ENCODE measurements around the gene PAX6. TPM values are rescaled to one million over a fixed set of nuclear protein-coding genes. Genes with fewer than 3 reads are reported as not detected.

The PAX6 gene
- total RNA-seq (2011; cell fraction: chromatin; rRNA removed; ENCODE audit: low replicate concordance), result 4.4 and 7.3 TPM in 2 replicates
- 2.0 and 3.3 TPM in 2 replicates for total RNA-seq (2011; cell fraction: nucleolus; rRNA removed)
- 3.7 and 4.1 TPM in 2 replicates for total RNA-seq (2011; cell fraction: nucleoplasm; rRNA removed)
- total RNA-seq (2014; rRNA removed) (5.9 and 6.3 TPM in 2 replicates), total RNA-seq (2014; rRNA removed; fragmentation: Illumina TruSeq; extraction: Trizol) (5.3 and 7.1 TPM in 2 replicates), total RNA-seq (2015; rRNA removed; fragmentation: Illumina TruSeq; extraction: Trizol) (4.6 and 4.7 TPM in 2 replicates), total RNA-seq (2021) (5.7 and 5.9 TPM in 2 replicates), polyA plus RNA-seq (2011; rRNA removed) (2.5 and 6.8 TPM in 2 replicates), polyA plus RNA-seq (2014; fragmentation: Illumina TruSeq; extraction: Trizol) (10.9 and 12.3 TPM in 2 replicates), polyA plus RNA-seq (2014; fragmentation: Nextera tagmentation; extraction: Ambion mirVana) (1 to 10 TPM; 1.5 to 2.6 TPM), polyA plus RNA-seq (2014; rRNA removed) (7.2 TPM in 2 replicates), polyA minus RNA-seq (2011; rRNA and poly(A)+ RNA removed) (4.2 and 9.1 TPM in 2 replicates), Bru-seq, nascent RNA (percentile 45 among the genes with signal in this experiment), BruChase-seq, experiment 1, labeled RNA remaining after a 2-hour chase (percentile 48 among the genes with signal in this experiment), BruChase-seq, experiment 2, labeled RNA remaining after a 6-hour chase (percentile 52 among the genes with signal in this experiment)
- polyA plus RNA-seq (2011; cell fraction: cytosol; rRNA removed), result 3.1 and 8.7 TPM in 2 replicates
- polyA plus RNA-seq (2011; cell fraction: nucleus; rRNA removed), result 9.3 and 26.6 TPM in 2 replicates
- polyA plus RNA-seq (2012), result 4.8 and 22.9 TPM in 2 replicates
- 2.3 and 6.0 TPM in 2 replicates for polyA minus RNA-seq (2011; cell fraction: cytosol; rRNA and poly(A)+ RNA removed)
- polyA minus RNA-seq (2011; cell fraction: nucleus; rRNA and poly(A)+ RNA removed), result 3.9 and 17.3 TPM in 2 replicates
- long read RNA-seq, experiment 1, full-length matches to known transcripts, result 3 of 6 reads
- long read RNA-seq, experiment 1, partial matches to known transcripts, result 2 of 6 reads
- long read RNA-seq, experiment 1, other reads (novel, unspliced or antisense), result 1 of 6 reads
- long read RNA-seq, experiment 2, partial matches to known transcripts, result 1 of 2 reads
- long read RNA-seq, experiment 2, other reads (novel, unspliced or antisense), result 1 of 2 reads
- long read RNA-seq, experiment 3, partial matches to known transcripts, result 0 of 1 reads
- long read RNA-seq, experiment 3, other reads (novel, unspliced or antisense), result 0 of 1 reads

DNA sequence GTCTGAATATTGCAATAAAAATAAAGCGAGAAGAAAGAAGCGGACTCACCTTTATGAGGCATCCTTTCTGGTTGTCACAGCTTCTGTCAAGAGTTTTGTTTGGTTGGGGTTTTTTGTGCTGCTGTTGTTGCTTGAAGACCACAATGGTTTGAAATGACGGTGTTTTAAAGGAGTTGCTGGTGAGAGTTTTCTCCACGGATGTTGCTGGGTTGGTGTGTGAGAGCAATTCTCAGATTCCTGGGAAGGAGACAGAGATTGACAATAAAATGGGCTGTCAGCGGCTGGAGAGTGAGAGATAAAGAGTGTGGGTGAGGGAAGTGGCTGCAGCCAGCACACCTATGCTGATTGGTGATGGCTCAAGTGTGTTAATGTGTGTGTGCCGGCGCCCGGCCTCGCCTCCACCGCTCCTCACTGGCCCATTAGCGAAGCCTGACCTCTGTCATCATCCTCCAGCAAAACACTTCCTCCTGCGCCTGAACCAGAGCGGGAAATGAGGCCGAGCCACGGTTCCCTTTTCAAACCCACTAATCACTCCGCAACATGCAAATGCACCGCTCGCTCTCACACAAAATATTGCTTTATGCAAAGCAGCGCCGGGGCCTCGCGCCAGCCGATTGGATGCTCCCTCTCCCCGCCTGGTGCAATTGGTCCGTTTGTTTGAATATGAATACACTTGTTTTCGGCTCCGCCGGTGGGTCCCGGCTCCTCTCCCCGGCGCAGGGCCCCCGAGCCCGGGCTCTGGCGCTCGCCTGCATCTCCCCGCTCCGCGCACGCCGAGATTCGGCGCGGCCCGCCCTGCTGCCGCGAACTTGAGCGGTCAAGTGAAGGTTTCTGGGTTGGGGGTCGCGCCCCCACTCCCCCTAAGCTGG, at the start of gene PAX6:
Gene PAX6, minus strand, starts transcription at position 544 of the 869 bp plus-strand sequence. CDS start 4,911 bp downstream, outside the sequence.
- intact Hi-C loops (cut with micrococcal nuclease) (loop anchor here (5.0 to 10.0 kb wide), 2 partner anchors 169 to 306 kb away; partner anchors contain the start of genes ELP4 and IMMP1L), in situ Hi-C loops (cut with MboI) (no loop called here)
- POLR2A ChIA-PET, result interaction anchor here (0.9 kb wide), 1 partner anchor 48 kb away, joined by 3 read pairs; no protein-coding TSS in a partner anchor
- Histone ChIP-seq H3K79me2 (ENCODE audit: control insufficient read depth, insufficient read depth, low read length) (no peaks in the 10 kb centered on the region), H3K36me3 (ENCODE audit: control insufficient read depth, insufficient read depth, low read length) (no peaks in the 10 kb centered on the region), H3K4me3 (peak within 1 kb of the TSS; percentile 43), H3K4me2 (ENCODE audit: insufficient read depth, low read length) (peak within 1 kb of the TSS; percentile 69), H3K9me3 (replicated peaks; ENCODE audit: control insufficient read depth, insufficient read depth, low read depth, low read length) (no peaks in the 10 kb centered on the region), H3K27ac (ENCODE audit: extremely low read depth, low read depth, low read length) (peak within 1 kb of the TSS; percentile 57; the same call in 2 of the 3 replicates), H3K4me1 (replicated peaks in 1 of 2; ENCODE audit: control insufficient read depth in 2 of 2, insufficient read depth in 2 of 2, low read length in 2 of 2) (peaks cover 4 to 46% of the 10 kb centered on the region in 2 experiments; a peak in 4 of 5 replicates), H3K9ac (ENCODE audit: insufficient read depth in 1 of 2, low read depth in 2 of 2, low read length in 2 of 2) (peak within 1 kb of the TSS; percentile 46 to 87), H3K27me3 (ENCODE audit: control insufficient read depth in 2 of 2, insufficient read depth in 2 of 2, low read length in 2 of 2) (peaks cover 13 to 56% of the 10 kb centered on the region in 2 experiments; a peak in 4 of 5 replicates), H3K9me1 (ENCODE audit: control insufficient read depth, insufficient read depth, low read length) (no peaks in the 10 kb centered on the region), H2AFZ (ENCODE audit: low read depth, low read length) (peak within 1 kb of the TSS; percentile 71), H4K20me1 (replicated peaks; ENCODE audit: control insufficient read depth, insufficient read depth, low read length) (no peaks in the 10 kb centered on the region; the same call in 1 of the 2 replicates)
- peak; percentile 57 to 87 (median 74) for DNase-seq (ENCODE audit: extremely low read depth in 1 of 4, low spot score in 3 of 4)
- CTCF ChIA-PET (ENCODE audit: low intra/inter-chr PET ratio), result no interaction called here
- FAIRE-seq, result peak; percentile 82
- BruUV-seq (replicated peaks), result TSS peak; percentile 55
- peak; percentile 85 for ATAC-seq
- 1% methylated on average over 46 of the region's 49 CpGs for WGBS (ENCODE audit: insufficient coverage, low coverage, missing lambda C conversion rate)
- TF ChIP-seq, protein P1, sequence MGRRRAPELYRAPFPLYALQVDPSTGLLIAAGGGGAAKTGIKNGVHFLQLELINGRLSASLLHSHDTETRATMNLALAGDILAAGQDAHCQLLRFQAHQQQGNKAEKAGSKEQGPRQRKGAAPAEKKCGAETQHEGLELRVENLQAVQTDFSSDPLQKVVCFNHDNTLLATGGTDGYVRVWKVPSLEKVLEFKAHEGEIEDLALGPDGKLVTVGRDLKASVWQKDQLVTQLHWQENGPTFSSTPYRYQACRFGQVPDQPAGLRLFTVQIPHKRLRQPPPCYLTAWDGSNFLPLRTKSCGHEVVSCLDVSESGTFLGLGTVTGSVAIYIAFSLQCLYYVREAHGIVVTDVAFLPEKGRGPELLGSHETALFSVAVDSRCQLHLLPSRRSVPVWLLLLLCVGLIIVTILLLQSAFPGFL (CRISPR knock-in tag; IDR thresholded peaks at IDR 0.05), result no peak
- TF ChIP-seq TFAM (CRISPR knock-in tag; conservative IDR thresholded peaks at IDR 0.05) (no peak), CHCHD3 (CRISPR knock-in tag; IDR thresholded peaks at IDR 0.05) (no peak), KLF16 (IDR thresholded peaks at IDR 0.05) (0 out of 2 replicates have a peak, but pooled peaks have one; percentile 31), SRSF3 (IDR thresholded peaks at IDR 0.05; ENCODE audit: insufficient read depth, low read length) (no peak), EHMT2 (IDR thresholded peaks at IDR 0.05) (no peak), NFXL1 (CRISPR knock-in tag; IDR thresholded peaks at IDR 0.05) (no peak), BACH1 (tag; IDR thresholded peaks at IDR 0.05) (no peak), HNRNPL (IDR thresholded peaks at IDR 0.05; ENCODE audit: low read depth, low read length) (no peak)
- TF ChIP-seq, protein P2, sequence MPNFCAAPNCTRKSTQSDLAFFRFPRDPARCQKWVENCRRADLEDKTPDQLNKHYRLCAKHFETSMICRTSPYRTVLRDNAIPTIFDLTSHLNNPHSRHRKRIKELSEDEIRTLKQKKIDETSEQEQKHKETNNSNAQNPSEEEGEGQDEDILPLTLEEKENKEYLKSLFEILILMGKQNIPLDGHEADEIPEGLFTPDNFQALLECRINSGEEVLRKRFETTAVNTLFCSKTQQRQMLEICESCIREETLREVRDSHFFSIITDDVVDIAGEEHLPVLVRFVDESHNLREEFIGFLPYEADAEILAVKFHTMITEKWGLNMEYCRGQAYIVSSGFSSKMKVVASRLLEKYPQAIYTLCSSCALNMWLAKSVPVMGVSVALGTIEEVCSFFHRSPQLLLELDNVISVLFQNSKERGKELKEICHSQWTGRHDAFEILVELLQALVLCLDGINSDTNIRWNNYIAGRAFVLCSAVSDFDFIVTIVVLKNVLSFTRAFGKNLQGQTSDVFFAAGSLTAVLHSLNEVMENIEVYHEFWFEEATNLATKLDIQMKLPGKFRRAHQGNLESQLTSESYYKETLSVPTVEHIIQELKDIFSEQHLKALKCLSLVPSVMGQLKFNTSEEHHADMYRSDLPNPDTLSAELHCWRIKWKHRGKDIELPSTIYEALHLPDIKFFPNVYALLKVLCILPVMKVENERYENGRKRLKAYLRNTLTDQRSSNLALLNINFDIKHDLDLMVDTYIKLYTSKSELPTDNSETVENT (CRISPR knock-in tag; IDR thresholded peaks at IDR 0.05), result no peak
- TF ChIP-seq, protein P3, sequence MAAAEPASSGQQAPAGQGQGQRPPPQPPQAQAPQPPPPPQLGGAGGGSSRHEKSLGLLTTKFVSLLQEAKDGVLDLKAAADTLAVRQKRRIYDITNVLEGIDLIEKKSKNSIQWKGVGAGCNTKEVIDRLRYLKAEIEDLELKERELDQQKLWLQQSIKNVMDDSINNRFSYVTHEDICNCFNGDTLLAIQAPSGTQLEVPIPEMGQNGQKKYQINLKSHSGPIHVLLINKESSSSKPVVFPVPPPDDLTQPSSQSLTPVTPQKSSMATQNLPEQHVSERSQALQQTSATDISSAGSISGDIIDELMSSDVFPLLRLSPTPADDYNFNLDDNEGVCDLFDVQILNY (CRISPR knock-in tag; IDR thresholded peaks at IDR 0.05), result no peak

Data from K562 (cell line).